ENCODE measurements around the gene RARB.

DNA sequence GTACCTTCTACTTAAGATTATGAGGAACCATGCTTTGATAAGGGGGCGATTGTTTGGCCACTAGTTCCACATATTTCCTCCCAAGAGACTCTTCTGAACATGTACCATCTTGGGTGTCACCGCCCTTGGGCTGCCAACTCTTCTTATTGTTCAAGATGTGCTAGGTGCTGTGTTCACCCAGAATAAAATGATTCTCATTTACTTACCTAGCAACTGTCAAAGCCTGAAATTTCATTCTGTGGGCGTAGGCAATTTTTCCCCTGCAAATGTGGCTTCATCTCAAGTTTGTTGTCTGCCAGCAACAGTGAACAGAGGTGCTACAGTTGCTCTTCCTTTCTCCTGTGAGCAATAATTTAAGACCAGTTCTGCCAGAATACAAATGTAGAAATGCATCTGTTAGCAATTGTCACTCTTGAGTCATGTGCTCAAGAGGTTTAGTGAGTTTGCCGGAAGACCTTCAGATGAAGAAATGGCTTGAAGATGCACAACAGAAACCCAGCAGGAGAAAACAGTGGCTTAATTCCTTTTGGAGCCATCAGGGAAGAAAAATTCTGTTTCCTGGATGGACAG, 41.3 kb upstream of the RARB start:
- TF ChIP-seq REST (IDR thresholded peaks at IDR 0.05; ENCODE audit: insufficient replicate concordance, low read depth), result no peak
- TF ChIP-seq, protein P1, sequence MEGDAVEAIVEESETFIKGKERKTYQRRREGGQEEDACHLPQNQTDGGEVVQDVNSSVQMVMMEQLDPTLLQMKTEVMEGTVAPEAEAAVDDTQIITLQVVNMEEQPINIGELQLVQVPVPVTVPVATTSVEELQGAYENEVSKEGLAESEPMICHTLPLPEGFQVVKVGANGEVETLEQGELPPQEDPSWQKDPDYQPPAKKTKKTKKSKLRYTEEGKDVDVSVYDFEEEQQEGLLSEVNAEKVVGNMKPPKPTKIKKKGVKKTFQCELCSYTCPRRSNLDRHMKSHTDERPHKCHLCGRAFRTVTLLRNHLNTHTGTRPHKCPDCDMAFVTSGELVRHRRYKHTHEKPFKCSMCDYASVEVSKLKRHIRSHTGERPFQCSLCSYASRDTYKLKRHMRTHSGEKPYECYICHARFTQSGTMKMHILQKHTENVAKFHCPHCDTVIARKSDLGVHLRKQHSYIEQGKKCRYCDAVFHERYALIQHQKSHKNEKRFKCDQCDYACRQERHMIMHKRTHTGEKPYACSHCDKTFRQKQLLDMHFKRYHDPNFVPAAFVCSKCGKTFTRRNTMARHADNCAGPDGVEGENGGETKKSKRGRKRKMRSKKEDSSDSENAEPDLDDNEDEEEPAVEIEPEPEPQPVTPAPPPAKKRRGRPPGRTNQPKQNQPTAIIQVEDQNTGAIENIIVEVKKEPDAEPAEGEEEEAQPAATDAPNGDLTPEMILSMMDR (IDR thresholded peaks at IDR 0.05; ENCODE audit: insufficient read depth, low read length), result no peak
- no peak for TF ChIP-seq GABPA (IDR thresholded peaks at IDR 0.05; ENCODE audit: low read depth)
